ENCODE data around the gene KHK.

The KHK gene

GRCh38 chr2:27083410-27084296 is 2.9 kb upstream of the KHK start:
- TF ChIP-seq GATA2 (IDR thresholded peaks at IDR 0.05; ENCODE audit: low read depth, low read length) (no peak), GATA3 (IDR thresholded peaks at IDR 0.05; ENCODE audit: low read depth, low read length) (no peak)

- TF ChIP-seq GATA2 (IDR thresholded peaks at IDR 0.05; ENCODE audit: low read depth, low read length) (no peak), GATA3 (IDR thresholded peaks at IDR 0.05; ENCODE audit: low read depth, low read length) (no peak)
Measured at GRCh38 chr2:27084297-27085061, 2.1 kb upstream of the KHK start.

GRCh38 chr2:27085062-27085672 is 1.4 kb upstream of the KHK start:
- no peak for TF ChIP-seq GATA2 (IDR thresholded peaks at IDR 0.05; ENCODE audit: low read depth, low read length)
- no peak for TF ChIP-seq GATA3 (IDR thresholded peaks at IDR 0.05; ENCODE audit: low read depth, low read length)

- no peak for TF ChIP-seq GATA2 (IDR thresholded peaks at IDR 0.05; ENCODE audit: low read depth, low read length)
- no peak for TF ChIP-seq GATA3 (IDR thresholded peaks at IDR 0.05; ENCODE audit: low read depth, low read length)
Measured at GRCh38 chr2:27085673-27086089, 891 bp upstream of the KHK start.

- TF ChIP-seq GATA3 (IDR thresholded peaks at IDR 0.05; ENCODE audit: low read depth, low read length) (no peak), GATA2 (IDR thresholded peaks at IDR 0.05; ENCODE audit: low read depth, low read length) (no peak)
Measured at GRCh38 chr2:27086090-27086723, 365 bp upstream of the KHK start.

- TF ChIP-seq GATA2 (IDR thresholded peaks at IDR 0.05; ENCODE audit: low read depth, low read length) (no peak), GATA3 (IDR thresholded peaks at IDR 0.05; ENCODE audit: low read depth, low read length) (no peak)
Measured at GRCh38 chr2:27087823-27088410, 1.3 kb downstream of the KHK start.

- TF ChIP-seq GATA3 (IDR thresholded peaks at IDR 0.05; ENCODE audit: low read depth, low read length) (no peak), GATA2 (IDR thresholded peaks at IDR 0.05; ENCODE audit: low read depth, low read length) (no peak)
Measured at GRCh38 chr2:27088634-27089033, 2.1 kb downstream of the KHK start.

- no peak for TF ChIP-seq GATA3 (IDR thresholded peaks at IDR 0.05; ENCODE audit: low read depth, low read length)
- TF ChIP-seq GATA2 (IDR thresholded peaks at IDR 0.05; ENCODE audit: low read depth, low read length): no peak
Measured at GRCh38 chr2:27089111-27089954, 2.8 kb downstream of the KHK start.

GRCh38 chr2:27091746-27092695 is 5.4 kb downstream of the KHK start:
- TF ChIP-seq GATA2 (IDR thresholded peaks at IDR 0.05; ENCODE audit: low read depth, low read length) (no peak), GATA3 (IDR thresholded peaks at IDR 0.05; ENCODE audit: low read depth, low read length) (no peak)

GRCh38 chr2:27092696-27093429 is 6.3 kb downstream of the KHK start:
- TF ChIP-seq GATA2 (IDR thresholded peaks at IDR 0.05; ENCODE audit: low read depth, low read length) (no peak), GATA3 (IDR thresholded peaks at IDR 0.05; ENCODE audit: low read depth, low read length) (no peak)
